Activated gamma-delta T cell treated with anti-CD3 and anti-CD28 coated beads, Interleukin-2, amount 50 U/mL, for 16 hours (primary cell): ENCODE measurements around the gene VASN.

ENCODE experiments used
- DNase-seq: peaks from one replicate; pipeline ENCODE4 v3.0.0-alpha.2; 2020; ENCODE audit warnings: low read depth

The VASN gene

GRCh38 chr16:4372578-4373355 is 1.1 kb downstream of the VASN start:
- DNase-seq, result no peak

GRCh38 chr16:4373356-4373908 is 1.8 kb downstream of the VASN start:
- no peak for DNase-seq

- DNase-seq, result no peak
Measured at GRCh38 chr16:4373909-4374742, 2.5 kb downstream of the VASN start.

GRCh38 chr16:4375717-4376116 is 4.1 kb downstream of the VASN start:
- no peak for DNase-seq

- no peak for DNase-seq
Measured at GRCh38 chr16:4376126-4376892, 4.7 kb downstream of the VASN start.

GRCh38 chr16:4376893-4377572 is 5.4 kb downstream of the VASN start:
- DNase-seq, result no peak

- no peak for DNase-seq
Measured at GRCh38 chr16:4377573-4378154, 6.0 kb downstream of the VASN start.

- DNase-seq, result no peak
Measured at GRCh38 chr16:4378161-4378666, 6.6 kb downstream of the VASN start.

- DNase-seq, result no peak
Measured at GRCh38 chr16:4378999-4379690, 7.5 kb downstream of the VASN start.

GRCh38 chr16:4380119-4381063 is 8.7 kb downstream of the VASN start:
- DNase-seq, result no peak

- DNase-seq, result no peak
Measured at GRCh38 chr16:4381072-4381934, 9.7 kb downstream of the VASN start.

GRCh38 chr16:4381935-4382794 is 10.5 kb downstream of the VASN start:
- no peak for DNase-seq

- DNase-seq, result no peak
Measured at GRCh38 chr16:4382795-4383357, 11.2 kb downstream of the VASN start.

- no peak for DNase-seq
Measured at GRCh38 chr16:4383591-4384444, 12.2 kb downstream of the VASN start.

GRCh38 chr16:4384509-4384942 is 12.9 kb downstream of the VASN start:
- no peak for DNase-seq
